H1 (cell line): Measurements from ENCODE around the gene PACC1. TPM values are rescaled to one million over a fixed set of nuclear protein-coding genes. Genes with fewer than 3 reads are reported as not detected.

Experiments used
- EZH2 ChIP-seq: fragments of 200-600 bp; sonication (generic); IDR thresholded peaks from 2 replicates; pipeline ENCODE4 v1.7.1; 2012; ENCODE audit warnings: low read depth, mild to moderate bottlenecking, moderate library complexity, low read length, inconsistent platforms; ENCODE audit not compliant: severe bottlenecking
- KDM5A ChIP-seq: fragments of 200-600 bp; IDR thresholded peaks from 2 replicates; pipeline ENCODE4 v1.7.1; 2012; ENCODE audit warnings: mild to moderate bottlenecking, low read length, inconsistent platforms, mixed read lengths
- TCF12 ChIP-seq: IDR thresholded peaks from 2 replicates; pipeline ENCODE4 v1.6.1; 2011; ENCODE audit warnings: low read depth, mild to moderate bottlenecking, low read length
- polyA plus RNA-seq, 7 experiments: library from polyadenylated mRNA; depleted of rRNA in 3 of 7; stranded (reverse) in 5 of 7; unstranded in 2 of 7; fragments of >200 nt in 5 of 7; fragments of 200-250 nt in 2 of 7; gene quantifications; 1 replicate in 5 of 7; 2 replicates in 1 of 7; 4 replicates in 1 of 7; pipeline versions ENCODE4 v1.2.1 to v1.2.3, GENCODE V29; 2011 to 2013; ENCODE audit warnings: missing spikeins in 2 of 7, mixed read lengths in 2 of 7
- total RNA-seq: library from RNA; stranded (reverse); fragmentation: NEBNext Ultra II Directional; extraction: Animal tissue kit (Norgen Biotek cat#: 25700); gene quantifications from 2 replicates; pipeline ENCODE4 v1.2.1, GENCODE V29; 2021
- TF ChIP-seq, protein P1 (sequence below): IDR thresholded peaks from 2 replicates; pipeline ENCODE4 v1.6.1; 2011; ENCODE audit warnings: low read depth, mild to moderate bottlenecking, low read length; ENCODE audit not compliant: insufficient read depth
- TF ChIP-seq, protein P2 (sequence below): IDR thresholded peaks from 2 replicates; pipeline ENCODE4 v1.6.1; 2012; ENCODE audit warnings: inconsistent platforms

PACC1 gene
- total and polyA plus RNA-seq, 2 of the 8 experiments (the other 6 are each of a cell fraction or from before 2014, with no cell fraction given), result 18.8 to 23.5 TPM

DNA sequence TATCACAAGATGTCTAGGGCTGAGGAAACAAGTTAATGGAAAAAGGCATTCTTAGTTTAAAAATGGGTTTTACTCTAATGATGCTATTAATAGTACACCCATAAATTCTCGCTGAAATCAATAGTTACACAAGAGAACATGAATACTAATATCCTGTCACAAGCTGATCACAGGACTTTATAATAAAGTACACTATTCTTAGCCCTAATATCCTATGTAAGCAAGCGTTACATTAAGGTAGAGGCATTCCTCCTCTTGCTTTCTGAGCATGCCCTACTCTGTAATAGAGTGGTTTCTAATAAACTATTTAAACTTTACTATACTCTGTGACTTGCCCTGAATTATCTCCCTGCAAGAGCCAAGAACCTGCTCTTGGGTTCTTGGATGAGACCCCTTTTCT, 6.5 kb upstream of the PACC1 start (continued):
- TF ChIP-seq KDM5A (no peak), TCF12 (no peak), EZH2 (no peak)
- TF ChIP-seq, protein P1, sequence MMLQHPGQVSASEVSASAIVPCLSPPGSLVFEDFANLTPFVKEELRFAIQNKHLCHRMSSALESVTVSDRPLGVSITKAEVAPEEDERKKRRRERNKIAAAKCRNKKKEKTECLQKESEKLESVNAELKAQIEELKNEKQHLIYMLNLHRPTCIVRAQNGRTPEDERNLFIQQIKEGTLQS, result no peak
- TF ChIP-seq, protein P2, sequence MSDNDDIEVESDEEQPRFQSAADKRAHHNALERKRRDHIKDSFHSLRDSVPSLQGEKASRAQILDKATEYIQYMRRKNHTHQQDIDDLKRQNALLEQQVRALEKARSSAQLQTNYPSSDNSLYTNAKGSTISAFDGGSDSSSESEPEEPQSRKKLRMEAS, result no peak
- TF ChIP-seq, all 59 proteins: peak for 0
